Parathyroid adenoma (tissue), 2 donors: ENCODE measurements around the gene MYOM3.
"Not testable (repeated sequence)": the region's sequence is repeated elsewhere in the genome, so short reads cannot be mapped to it uniquely, and the experiment has no call there.

Experiments
- H2AFZ ChIP-seq: fragments of 300-600 bp; sonication (generic); one replicate; pipeline ENCODE4 v1.7.0; 2017; ENCODE audit warnings: antibody characterized with exemption, mild to moderate bottlenecking
- H3K27ac ChIP-seq: fragments of 300-600 bp; sonication (generic); one replicate; pipeline ENCODE4 v1.7.0; 2017
- H3K27me3 ChIP-seq: fragments of 300-600 bp; sonication (generic); one replicate; pipeline ENCODE4 v1.7.0; 2017; ENCODE audit warnings: low read length; ENCODE audit not compliant: control insufficient read depth, insufficient read depth
- H3K36me3 ChIP-seq: fragments of 300-600 bp; sonication (generic); one replicate; pipeline ENCODE4 v1.7.0; 2017; ENCODE audit warnings: low read length; ENCODE audit not compliant: control insufficient read depth, insufficient read depth
- H3K4me1 ChIP-seq: fragments of 300-600 bp; sonication (generic); one replicate; pipeline ENCODE4 v1.7.0; 2017; ENCODE audit warnings: control low read depth
- H3K4me2 ChIP-seq: fragments of 300-600 bp; sonication (generic); one replicate; pipeline ENCODE4 v1.7.0; 2017; ENCODE audit warnings: low read length
- H3K4me3 ChIP-seq: fragments of 300-600 bp; sonication (generic); one replicate; pipeline ENCODE4 v1.7.0; 2017; ENCODE audit warnings: low read depth, low read length
- H3K79me2 ChIP-seq: fragments of 300-600 bp; sonication (generic); one replicate; pipeline ENCODE4 v1.7.0; 2017; ENCODE audit warnings: control low read depth
- H3K9ac ChIP-seq: fragments of 300-600 bp; sonication (generic); one replicate; pipeline ENCODE4 v1.7.0; 2017; ENCODE audit warnings: mild to moderate bottlenecking
- H3K9me3 ChIP-seq: fragments of 300-600 bp; sonication (generic); one replicate; pipeline ENCODE4 v1.7.0; 2017; ENCODE audit warnings: low read length; ENCODE audit not compliant: control insufficient read depth
- TF ChIP-seq, protein P1 (sequence below): fragments of 300-600 bp; sonication (generic); IDR thresholded peaks from one replicate; pipeline ENCODE4 v1.7.0; 2017; ENCODE audit warnings: antibody characterized with exemption, mild to moderate bottlenecking
- donor health status: primary hyperparathyroidism.

The MYOM3 gene

DNA sequence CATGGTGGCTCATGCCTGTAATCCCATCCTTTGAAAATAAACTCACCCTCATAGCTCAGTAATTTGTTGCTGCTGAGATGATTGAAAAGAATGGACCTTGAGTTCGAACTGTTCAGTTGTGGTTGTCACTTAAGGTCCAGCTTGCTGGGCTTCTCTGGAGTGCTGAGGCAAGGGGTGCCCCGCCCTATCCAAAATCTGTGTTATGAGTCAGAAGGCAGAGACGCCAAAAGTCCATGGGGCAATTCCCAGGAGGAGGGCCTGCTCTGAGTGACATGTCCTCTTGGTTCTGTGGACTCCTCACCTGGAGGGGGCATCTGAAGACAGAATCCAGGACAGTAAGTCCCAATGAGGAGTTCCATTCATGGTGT lies 64.8 kb downstream of the MYOM3 start:
- TF ChIP-seq, protein P1, sequence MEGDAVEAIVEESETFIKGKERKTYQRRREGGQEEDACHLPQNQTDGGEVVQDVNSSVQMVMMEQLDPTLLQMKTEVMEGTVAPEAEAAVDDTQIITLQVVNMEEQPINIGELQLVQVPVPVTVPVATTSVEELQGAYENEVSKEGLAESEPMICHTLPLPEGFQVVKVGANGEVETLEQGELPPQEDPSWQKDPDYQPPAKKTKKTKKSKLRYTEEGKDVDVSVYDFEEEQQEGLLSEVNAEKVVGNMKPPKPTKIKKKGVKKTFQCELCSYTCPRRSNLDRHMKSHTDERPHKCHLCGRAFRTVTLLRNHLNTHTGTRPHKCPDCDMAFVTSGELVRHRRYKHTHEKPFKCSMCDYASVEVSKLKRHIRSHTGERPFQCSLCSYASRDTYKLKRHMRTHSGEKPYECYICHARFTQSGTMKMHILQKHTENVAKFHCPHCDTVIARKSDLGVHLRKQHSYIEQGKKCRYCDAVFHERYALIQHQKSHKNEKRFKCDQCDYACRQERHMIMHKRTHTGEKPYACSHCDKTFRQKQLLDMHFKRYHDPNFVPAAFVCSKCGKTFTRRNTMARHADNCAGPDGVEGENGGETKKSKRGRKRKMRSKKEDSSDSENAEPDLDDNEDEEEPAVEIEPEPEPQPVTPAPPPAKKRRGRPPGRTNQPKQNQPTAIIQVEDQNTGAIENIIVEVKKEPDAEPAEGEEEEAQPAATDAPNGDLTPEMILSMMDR = no peak
- Histone ChIP-seq H2AFZ (no peak overlapping the region), H3K27me3 (no peaks in the 10 kb centered on the region), H3K9me3 (no peaks in the 10 kb centered on the region), H3K4me3 (no peak overlapping the region), H3K4me1 (no peaks in the 10 kb centered on the region), H3K4me2 (no peak overlapping the region), H3K9ac (no peak overlapping the region), H3K27ac (no peak overlapping the region), H3K79me2 (no peaks in the 10 kb centered on the region), H3K36me3 (no peaks in the 10 kb centered on the region)

DNA sequence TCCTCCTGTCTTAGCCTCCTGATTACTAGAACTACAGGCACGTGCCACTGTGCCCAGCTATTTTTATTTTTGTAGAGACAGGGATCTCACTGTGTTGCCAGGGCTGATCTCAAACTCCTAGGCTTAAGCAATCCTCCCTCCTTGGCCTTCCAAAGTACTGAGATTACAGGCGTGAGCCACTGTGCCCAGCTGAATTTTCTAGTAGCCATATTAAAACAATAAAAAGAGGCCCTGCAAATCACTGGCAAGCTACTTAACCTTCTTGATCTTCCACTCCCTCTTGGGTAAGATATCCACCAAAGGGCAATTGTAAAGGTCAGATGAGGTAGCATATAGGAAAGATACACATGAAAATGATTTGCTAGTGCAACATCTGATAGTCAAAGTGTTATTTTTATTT lies 66.2 kb downstream of the MYOM3 start:
- TF ChIP-seq, protein P1 = no peak
- Histone ChIP-seq H3K36me3 (no peaks in the 10 kb centered on the region), H3K4me2 (no peak overlapping the region), H3K9ac (no peak overlapping the region), H3K27me3 (no peaks in the 10 kb centered on the region), H2AFZ (no peak overlapping the region), H3K4me1 (no peaks in the 10 kb centered on the region), H3K27ac (no peak overlapping the region), H3K4me3 (no peak overlapping the region), H3K79me2 (no peaks in the 10 kb centered on the region), H3K9me3 (no peaks in the 10 kb centered on the region)

DNA sequence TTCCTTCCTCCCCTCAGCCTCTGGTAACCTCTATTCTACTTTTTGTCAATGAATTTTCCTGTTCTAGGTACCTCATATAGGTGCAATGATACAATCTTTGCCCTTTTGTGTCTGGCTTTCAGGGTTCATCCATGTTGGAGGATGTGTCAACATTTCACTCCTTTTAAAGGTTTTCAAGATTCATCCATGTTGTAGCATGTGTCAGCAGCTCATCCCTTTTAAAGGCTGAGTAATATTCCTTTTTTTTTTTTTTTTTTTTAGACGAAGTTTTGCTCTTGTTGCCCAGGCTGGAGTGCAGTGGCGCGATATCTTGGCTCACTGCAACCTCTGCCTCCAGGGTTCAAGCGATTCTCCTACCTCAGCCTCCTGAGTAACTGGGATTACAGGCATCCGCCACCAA lies 67.3 kb downstream of the MYOM3 start:
- H3K79me2 ChIP-seq = not testable (repeated sequence)

DNA sequence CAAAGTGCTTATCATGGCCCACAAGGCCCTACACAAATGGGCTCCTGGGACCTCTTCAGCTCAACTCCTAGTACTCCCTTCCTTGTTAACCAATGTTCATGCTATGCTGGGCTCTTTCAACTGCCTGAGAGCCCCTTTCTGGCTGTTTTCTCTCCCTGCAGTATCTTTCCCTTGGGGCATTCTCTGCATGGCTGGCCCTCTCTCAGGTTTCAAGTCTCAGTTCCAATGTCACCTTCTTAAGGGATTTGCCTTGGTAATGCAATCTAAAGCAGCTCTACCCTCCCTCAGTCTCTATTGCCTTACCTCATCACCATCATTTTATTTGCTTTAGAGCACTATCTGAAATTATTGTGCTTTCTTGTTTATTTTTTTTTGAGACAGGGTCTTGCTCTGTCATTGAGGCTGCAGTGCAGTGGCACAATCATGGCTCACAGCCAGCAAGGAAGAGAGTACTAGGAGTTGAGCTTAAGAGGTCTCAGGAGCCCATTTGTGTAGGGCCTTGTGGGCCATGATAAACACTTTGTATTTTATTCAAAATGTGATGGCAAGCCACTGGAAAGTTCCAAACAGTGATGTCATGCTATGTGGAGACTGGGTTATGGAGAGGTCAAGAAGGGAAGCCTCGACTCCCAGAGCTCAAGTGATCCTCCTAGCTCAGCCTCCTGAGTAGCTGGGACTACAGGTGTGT lies 68.4 kb downstream of the MYOM3 start:
- no peak overlapping the region for H3K9ac ChIP-seq
- H3K27me3 ChIP-seq = no peaks in the 10 kb centered on the region
- H3K4me2 ChIP-seq = no peak overlapping the region
- no peaks in the 10 kb centered on the region for H3K9me3 ChIP-seq
- H3K4me1 ChIP-seq = no peaks in the 10 kb centered on the region
- TF ChIP-seq, protein P1 = no peak
- H2AFZ ChIP-seq = no peak overlapping the region
- no peak overlapping the region for H3K27ac ChIP-seq
- H3K79me2 ChIP-seq = no peaks in the 10 kb centered on the region
- no peaks in the 10 kb centered on the region for H3K36me3 ChIP-seq
- H3K4me3 ChIP-seq = no peak overlapping the region

More for the DNA sequence above, 67.3 kb downstream of the MYOM3 start:
- not testable (repeated sequence) for H3K36me3 ChIP-seq, H3K9ac ChIP-seq, H3K9me3 ChIP-seq, H3K4me1 ChIP-seq, H3K4me2 ChIP-seq, H3K4me3 ChIP-seq, H2AFZ ChIP-seq, H3K27ac ChIP-seq, H3K27me3 ChIP-seq

DNA sequence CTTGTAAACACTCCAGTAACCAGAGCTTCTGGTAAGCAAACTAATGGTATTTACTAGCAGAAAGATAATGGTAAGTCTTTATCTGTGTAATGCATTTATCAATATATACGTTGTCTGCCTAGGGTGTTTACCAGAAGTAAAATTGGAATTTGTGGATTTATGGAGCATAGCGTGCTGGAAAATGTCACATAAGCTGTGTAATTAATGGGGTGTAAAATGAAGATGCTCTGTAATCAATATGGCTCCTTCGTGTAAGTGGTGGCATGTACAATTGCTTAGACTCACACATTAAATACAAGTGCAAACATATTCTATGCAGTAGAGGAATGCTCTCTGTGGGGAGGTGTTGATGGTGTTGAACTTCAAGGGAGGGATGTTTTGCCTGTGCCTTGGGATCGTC lies 69.6 kb downstream of the MYOM3 start:
- Histone ChIP-seq H2AFZ (no peak overlapping the region), H3K4me3 (no peak overlapping the region), H3K27ac (no peak overlapping the region), H3K9ac (no peak overlapping the region), H3K36me3 (no peaks in the 10 kb centered on the region), H3K79me2 (no peaks in the 10 kb centered on the region), H3K9me3 (no peaks in the 10 kb centered on the region), H3K4me2 (no peak overlapping the region), H3K4me1 (no peaks in the 10 kb centered on the region), H3K27me3 (no peaks in the 10 kb centered on the region)
- TF ChIP-seq, protein P1 = no peak
